ENCODE results near the gene SLC6A14. TPM values are rescaled to one million over a fixed set of nuclear protein-coding genes. Genes with fewer than 3 reads are reported as not detected.

Gene SLC6A14
- total and polyA plus RNA-seq, 2 experiments from 2014 or later, result 0.05 to 2.7 TPM

- TF ChIP-seq EZH2 (IDR thresholded peaks at IDR 0.05; ENCODE audit: borderline replicate concordance), result no peak
- no peak for TF ChIP-seq EZH2phosphoT487 (IDR thresholded peaks at IDR 0.05; ENCODE audit: low read depth, severe bottlenecking, unreplicated experiment)
- TF ChIP-seq CTCF (IDR thresholded peaks at IDR 0.05; ENCODE audit: poor library complexity), result no peak
- H3K36me3 ChIP-seq (replicated peaks; ENCODE audit: insufficient read depth, low read depth), result no peaks in the 10 kb centered on the region
- DNase-seq (ENCODE audit: low spot score), result peak; percentile 7
- H3K9me3 ChIP-seq (ENCODE audit: low read depth), result no peaks in the 10 kb centered on the region
- WGBS (ENCODE audit: low lambda C conversion rate, missing lambda C conversion rate), result 40% methylated on average over 2 of the region's 2 CpGs
- H3K27ac ChIP-seq, result no peak overlapping the region
- H3K4me3 ChIP-seq, result no peak overlapping the region
- H4K20me1 ChIP-seq (ENCODE audit: insufficient read depth, poor library complexity, severe bottlenecking), result no peaks in the 10 kb centered on the region
- H3K9me2 ChIP-seq (replicated peaks; ENCODE audit: insufficient read depth), result no peaks in the 10 kb centered on the region
- no peaks in the 10 kb centered on the region for H3K79me2 ChIP-seq
- no peaks in the 10 kb centered on the region for H3K27me3 ChIP-seq
- H2AFZ ChIP-seq, result no peak overlapping the region
- H3K4me2 ChIP-seq, result no peak overlapping the region
- no peaks in the 10 kb centered on the region for H3K4me1 ChIP-seq (ENCODE audit: insufficient read depth)
These were observed 27.2 kb upstream of the SLC6A14 start for GRCh38 chrX:116409219-116409618.

- no peaks in the 10 kb centered on the region for H4K20me1 ChIP-seq (ENCODE audit: insufficient read depth, poor library complexity, severe bottlenecking)
- no peaks in the 10 kb centered on the region for H3K36me3 ChIP-seq (replicated peaks; ENCODE audit: insufficient read depth, low read depth)
- H3K9me2 ChIP-seq (replicated peaks; ENCODE audit: insufficient read depth), result no peaks in the 10 kb centered on the region
- no peak for DNase-seq (ENCODE audit: low spot score)
- TF ChIP-seq EZH2phosphoT487 (IDR thresholded peaks at IDR 0.05; ENCODE audit: low read depth, severe bottlenecking, unreplicated experiment) (no peak), CTCF (IDR thresholded peaks at IDR 0.05; ENCODE audit: poor library complexity) (no peak), EZH2 (IDR thresholded peaks at IDR 0.05; ENCODE audit: borderline replicate concordance) (no peak)
- no peak overlapping the region for H2AFZ ChIP-seq
- no peaks in the 10 kb centered on the region for H3K79me2 ChIP-seq
- H3K4me1 ChIP-seq (ENCODE audit: insufficient read depth), result no peaks in the 10 kb centered on the region
- H3K27me3 ChIP-seq, result no peaks in the 10 kb centered on the region
- H3K27ac ChIP-seq, result no peak overlapping the region
- H3K4me3 ChIP-seq, result no peak overlapping the region
- H3K9me3 ChIP-seq (ENCODE audit: low read depth), result no peaks in the 10 kb centered on the region
- no peak overlapping the region for H3K4me2 ChIP-seq
- WGBS (ENCODE audit: low lambda C conversion rate, missing lambda C conversion rate), result 38% methylated on average over 1 of the region's 1 CpG
These were observed 23.1 kb upstream of the SLC6A14 start for GRCh38 chrX:116413273-116413672.

- peak; percentile 5 for DNase-seq (ENCODE audit: low spot score)
- no peak for TF ChIP-seq EZH2 (IDR thresholded peaks at IDR 0.05; ENCODE audit: borderline replicate concordance)
- Histone ChIP-seq H3K79me2 (no peaks in the 10 kb centered on the region), H3K9me2 (replicated peaks; ENCODE audit: insufficient read depth) (no peaks in the 10 kb centered on the region), H3K4me3 (no peak overlapping the region), H4K20me1 (ENCODE audit: insufficient read depth, poor library complexity, severe bottlenecking) (no peaks in the 10 kb centered on the region), H3K4me1 (ENCODE audit: insufficient read depth) (no peaks in the 10 kb centered on the region), H2AFZ (no peak overlapping the region), H3K4me2 (no peak overlapping the region), H3K27me3 (no peaks in the 10 kb centered on the region), H3K9me3 (ENCODE audit: low read depth) (no peaks in the 10 kb centered on the region), H3K27ac (no peak overlapping the region), H3K36me3 (replicated peaks; ENCODE audit: insufficient read depth, low read depth) (no peaks in the 10 kb centered on the region)
- 96% methylated on average over 1 of the region's 1 CpG for WGBS (ENCODE audit: low lambda C conversion rate, missing lambda C conversion rate)
These were observed 19.2 kb upstream of the SLC6A14 start for GRCh38 chrX:116417214-116417613.

- Histone ChIP-seq H3K9me3 (ENCODE audit: low read depth) (no peaks in the 10 kb centered on the region), H3K9me2 (replicated peaks; ENCODE audit: insufficient read depth) (no peaks in the 10 kb centered on the region), H3K4me3 (no peak overlapping the region), H2AFZ (no peak overlapping the region), H3K27ac (no peak overlapping the region), H3K27me3 (no peaks in the 10 kb centered on the region), H3K79me2 (no peaks in the 10 kb centered on the region), H3K36me3 (replicated peaks; ENCODE audit: insufficient read depth, low read depth) (no peaks in the 10 kb centered on the region), H3K4me1 (ENCODE audit: insufficient read depth) (no peaks in the 10 kb centered on the region), H3K4me2 (no peak overlapping the region), H4K20me1 (ENCODE audit: insufficient read depth, poor library complexity, severe bottlenecking) (no peaks in the 10 kb centered on the region)
- WGBS (ENCODE audit: low lambda C conversion rate, missing lambda C conversion rate), result 61% methylated on average over 4 of the region's 4 CpGs
- no peak for TF ChIP-seq EZH2 (IDR thresholded peaks at IDR 0.05; ENCODE audit: borderline replicate concordance)
- DNase-seq (ENCODE audit: low spot score), result no peak
These were observed 18.4 kb upstream of the SLC6A14 start for GRCh38 chrX:116417968-116418367.

Data from hepatocyte (in vitro differentiated cells).